Measurements from ENCODE around the gene BAHD1.

The BAHD1 gene

GRCh38 chr15:40440743-40441564 is at the start of gene BAHD1:
BAHD1 (plus strand) TSS chr15:40440953; CDS start chr15:40458465, 17,512 bp downstream.
- peak; percentile 98 for DNase-seq (ENCODE audit: low read depth, low spot score)

- no peak for DNase-seq (ENCODE audit: low read depth, low spot score)
Measured at GRCh38 chr15:40392986-40393948, 47.5 kb upstream of the BAHD1 start.

- no peak for DNase-seq (ENCODE audit: low read depth, low spot score)
Measured at GRCh38 chr15:40397688-40398412, 42.9 kb upstream of the BAHD1 start.

- DNase-seq (ENCODE audit: low read depth, low spot score), result no peak
Measured at GRCh38 chr15:40398413-40398873, 42.3 kb upstream of the BAHD1 start.

GRCh38 chr15:40399370-40399769 is 41.4 kb upstream of the BAHD1 start:
- no peak for DNase-seq (ENCODE audit: low read depth, low spot score)

GRCh38 chr15:40405501-40406381 is 35.0 kb upstream of the BAHD1 start, which contains the start of gene IVD:
IVD (plus strand) TSS chr15:40405795; CDS start chr15:40405828, 33 bp downstream.
- DNase-seq (ENCODE audit: low read depth, low spot score), result peak; percentile 99

GRCh38 chr15:40407330-40407990 is 33.3 kb upstream of the BAHD1 start:
- no peak for DNase-seq (ENCODE audit: low read depth, low spot score)

- DNase-seq (ENCODE audit: low read depth, low spot score), result no peak
Measured at GRCh38 chr15:40409366-40409765, 31.4 kb upstream of the BAHD1 start.

- no peak for DNase-seq (ENCODE audit: low read depth, low spot score)
Measured at GRCh38 chr15:40410476-40410875, 30.3 kb upstream of the BAHD1 start.

- no peak for DNase-seq (ENCODE audit: low read depth, low spot score)
Measured at GRCh38 chr15:40412095-40412759, 28.5 kb upstream of the BAHD1 start.

GRCh38 chr15:40413036-40413435 is 27.7 kb upstream of the BAHD1 start:
- DNase-seq (ENCODE audit: low read depth, low spot score), result no peak

- DNase-seq (ENCODE audit: low read depth, low spot score), result no peak
Measured at GRCh38 chr15:40414816-40415215, 25.9 kb upstream of the BAHD1 start.

- DNase-seq (ENCODE audit: low read depth, low spot score), result no peak
Measured at GRCh38 chr15:40415226-40415625, 25.5 kb upstream of the BAHD1 start.

GRCh38 chr15:40416056-40416455 is 24.7 kb upstream of the BAHD1 start:
- DNase-seq (ENCODE audit: low read depth, low spot score), result no peak

GRCh38 chr15:40418126-40418525 is 22.6 kb upstream of the BAHD1 start:
- no peak for DNase-seq (ENCODE audit: low read depth, low spot score)

- DNase-seq (ENCODE audit: low read depth, low spot score), result no peak
Measured at GRCh38 chr15:40420071-40420713, 20.6 kb upstream of the BAHD1 start.

GRCh38 chr15:40420793-40421192 is 20.0 kb upstream of the BAHD1 start:
- no peak for DNase-seq (ENCODE audit: low read depth, low spot score)

GRCh38 chr15:40421246-40422157 is 19.3 kb upstream of the BAHD1 start:
- peak; percentile 83 for DNase-seq (ENCODE audit: low read depth, low spot score)
